LNCAP (cell line): Measurements from ENCODE around the gene UNC5A.

Experiments
- CTCF ChIP-seq: fragments of 450-650 bp; IDR thresholded peaks from 2 replicates; pipeline ENCODE4 v1.5.1; 2017; ENCODE audit warnings: mild to moderate bottlenecking

UNC5A gene

GRCh38 chr5:176851380-176851779, 41.0 kb downstream of the UNC5A start:
- TF ChIP-seq CTCF = no peak

- no peak for TF ChIP-seq CTCF
These were observed 41.7 kb downstream of the UNC5A start for GRCh38 chr5:176851871-176852658.

GRCh38 chr5:176853151-176853778, 42.9 kb downstream of the UNC5A start:
- TF ChIP-seq CTCF = no peak

- no peak for TF ChIP-seq CTCF
These were observed 43.8 kb downstream of the UNC5A start for GRCh38 chr5:176854164-176854563.

- no peak for TF ChIP-seq CTCF
These were observed 45.2 kb downstream of the UNC5A start for GRCh38 chr5:176855598-176855997.

- TF ChIP-seq CTCF = no peak
These were observed 46.4 kb downstream of the UNC5A start for GRCh38 chr5:176856746-176857145.

- no peak for TF ChIP-seq CTCF
These were observed 47.0 kb downstream of the UNC5A start for GRCh38 chr5:176857216-176857893.
